ENCODE measurements around the gene UNC5B. TPM values are rescaled to one million over a fixed set of nuclear protein-coding genes. Genes with fewer than 3 reads are reported as not detected.

UNC5B gene
- total RNA-seq, 1 donor from 2014 or later = 231 TPM

- peaks cover 15% of the 10 kb centered on the region for H3K36me3 Mint-ChIP-seq (ENCODE audit: low read depth, unreplicated experiment)
- no peak overlapping the region for H3K27ac Mint-ChIP-seq (ENCODE audit: unreplicated experiment)
- peaks cover 5% of the 10 kb centered on the region for H3K27me3 Mint-ChIP-seq (ENCODE audit: unreplicated experiment)
- no peaks in the 10 kb centered on the region for H3K9me3 Mint-ChIP-seq (ENCODE audit: unreplicated experiment)
- no peak for DNase-seq (ENCODE audit: low spot score)
- H3K4me3 Mint-ChIP-seq (ENCODE audit: unreplicated experiment) = no peak overlapping the region
- TF ChIP-seq CTCF (IDR thresholded peaks at IDR 0.05; ENCODE audit: unreplicated experiment) = no peak
- H3K4me1 Mint-ChIP-seq (ENCODE audit: unreplicated experiment) = peaks cover 18% of the 10 kb centered on the region
These were observed 112.4 kb downstream of the UNC5B start for GRCh38 chr10:71324743-71325142.

GRCh38 chr10:71325267-71325666 is 112.9 kb downstream of the UNC5B start:
- Mint-ChIP-seq H3K27ac (ENCODE audit: unreplicated experiment) (no peak overlapping the region), H3K27me3 (ENCODE audit: unreplicated experiment) (peaks cover 5% of the 10 kb centered on the region), H3K36me3 (ENCODE audit: low read depth, unreplicated experiment) (peaks cover 15% of the 10 kb centered on the region), H3K4me3 (ENCODE audit: unreplicated experiment) (no peak overlapping the region), H3K4me1 (ENCODE audit: unreplicated experiment) (peaks cover 18% of the 10 kb centered on the region), H3K9me3 (ENCODE audit: unreplicated experiment) (no peaks in the 10 kb centered on the region)
- DNase-seq (ENCODE audit: low spot score) = no peak
- no peak for TF ChIP-seq CTCF (IDR thresholded peaks at IDR 0.05; ENCODE audit: unreplicated experiment)

- peaks cover 15% of the 10 kb centered on the region for H3K36me3 Mint-ChIP-seq (ENCODE audit: low read depth, unreplicated experiment)
- H3K27me3 Mint-ChIP-seq (ENCODE audit: unreplicated experiment) = peaks cover 5% of the 10 kb centered on the region
- no peak overlapping the region for H3K4me3 Mint-ChIP-seq (ENCODE audit: unreplicated experiment)
- no peak for DNase-seq (ENCODE audit: low spot score)
- no peak overlapping the region for H3K27ac Mint-ChIP-seq (ENCODE audit: unreplicated experiment)
- H3K9me3 Mint-ChIP-seq (ENCODE audit: unreplicated experiment) = no peaks in the 10 kb centered on the region
- H3K4me1 Mint-ChIP-seq (ENCODE audit: unreplicated experiment) = peaks cover 18% of the 10 kb centered on the region
- no peak for TF ChIP-seq CTCF (IDR thresholded peaks at IDR 0.05; ENCODE audit: unreplicated experiment)
These were observed 114.1 kb downstream of the UNC5B start for GRCh38 chr10:71326464-71326881.

- Mint-ChIP-seq H3K9me3 (ENCODE audit: unreplicated experiment) (no peaks in the 10 kb centered on the region), H3K27ac (ENCODE audit: unreplicated experiment) (no peak overlapping the region), H3K4me3 (ENCODE audit: unreplicated experiment) (no peak overlapping the region), H3K27me3 (ENCODE audit: unreplicated experiment) (no peaks in the 10 kb centered on the region), H3K36me3 (ENCODE audit: low read depth, unreplicated experiment) (peaks cover 13% of the 10 kb centered on the region), H3K4me1 (ENCODE audit: unreplicated experiment) (peaks cover 22% of the 10 kb centered on the region)
- no peak for DNase-seq (ENCODE audit: low spot score)
- TF ChIP-seq CTCF (IDR thresholded peaks at IDR 0.05; ENCODE audit: unreplicated experiment) = no peak
These were observed 118.5 kb downstream of the UNC5B start for GRCh38 chr10:71330789-71331404.

GRCh38 chr10:71331736-71332135 is 119.4 kb downstream of the UNC5B start:
- Mint-ChIP-seq H3K9me3 (ENCODE audit: unreplicated experiment) (no peaks in the 10 kb centered on the region), H3K27me3 (ENCODE audit: unreplicated experiment) (peaks cover 1% of the 10 kb centered on the region), H3K27ac (ENCODE audit: unreplicated experiment) (no peak overlapping the region), H3K4me3 (ENCODE audit: unreplicated experiment) (no peak overlapping the region), H3K36me3 (ENCODE audit: low read depth, unreplicated experiment) (peaks cover 13% of the 10 kb centered on the region), H3K4me1 (ENCODE audit: unreplicated experiment) (peaks cover 29% of the 10 kb centered on the region)
- TF ChIP-seq CTCF (IDR thresholded peaks at IDR 0.05; ENCODE audit: unreplicated experiment) = no peak
- DNase-seq (ENCODE audit: low spot score) = no peak
